ENCODE data around the gene CTDSP2. TPM values are rescaled to one million over a fixed set of nuclear protein-coding genes. Genes with fewer than 3 reads are reported as not detected.

The CTDSP2 gene
- total RNA-seq, 1 experiment from 2014 or later = 82.7 TPM

DNA sequence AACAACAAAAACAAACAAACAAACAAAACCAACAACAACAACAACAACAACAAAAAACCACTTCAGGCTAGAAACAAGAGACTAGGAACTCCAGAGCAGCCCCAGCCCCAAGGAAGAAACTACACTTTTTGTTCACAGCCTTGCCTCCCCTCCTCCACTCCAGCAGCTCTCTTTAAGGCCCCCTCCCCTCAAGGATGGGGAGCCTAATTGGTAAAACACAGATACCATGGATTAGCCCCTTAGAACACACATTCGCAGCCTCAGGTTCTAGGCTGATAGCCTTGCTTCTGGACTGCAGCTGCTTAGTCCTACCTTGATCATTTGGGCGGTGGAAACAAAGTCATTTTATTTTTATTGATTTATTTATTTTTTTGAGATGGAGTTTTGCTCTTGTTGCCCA, 16.1 kb downstream of the CTDSP2 start:
- CTCF ChIA-PET = no interaction called here
- POLR2A ChIA-PET = no interaction called here

GRCh38 chr12:57829025-57829777, 17.3 kb downstream of the CTDSP2 start:
- H3K27me3 ChIP-seq (ENCODE audit: insufficient read depth, low read length) = no peaks in the 10 kb centered on the region
- H2AFZ ChIP-seq (ENCODE audit: low read depth, low read length, poor library complexity, severe bottlenecking) = no peak overlapping the region
- H3K4me2 ChIP-seq (ENCODE audit: low read length) = no peak overlapping the region
- no peak overlapping the region for H3K27ac ChIP-seq (ENCODE audit: low read depth, low read length)
- peaks cover 28 to 38% of the 10 kb centered on the region in 2 experiments for H3K36me3 ChIP-seq (ENCODE audit: control insufficient read depth in 1 of 2, insufficient read depth in 2 of 2, low read length in 2 of 2)
- H3K9me2 ChIP-seq (ENCODE audit: insufficient read depth) = no peaks in the 10 kb centered on the region
- POLR2A ChIA-PET = no interaction called here
- DNase-seq (ENCODE audit: low read depth, low spot score) = no peak
- no TSS peak for BruUV-seq (replicated peaks)
- H3K9ac ChIP-seq (ENCODE audit: low read length) = no peak overlapping the region
- no peak for ATAC-seq
- H3K79me2 ChIP-seq (ENCODE audit: insufficient read depth, low read length) = peaks cover 36% of the 10 kb centered on the region
- RAD21 ChIA-PET (ENCODE audit: low non-redundant PET in 1 of 2, low total read pairs in 2 of 2, uncharacterized antibody in 2 of 2, unreplicated experiment in 2 of 2) = no interaction called here
- intact Hi-C loops (cut with micrococcal nuclease) = no loop called here
- H3K4me1 ChIP-seq (ENCODE audit: control insufficient read depth in 1 of 2, insufficient read depth in 2 of 2, low read length in 2 of 2) = 0 out of 4 replicates have a peak, but pooled peaks cover 0 to 4% of the 10 kb centered on the region in 2 experiments
- no peaks in the 10 kb centered on the region for H3K9me3 ChIP-seq (ENCODE audit: control insufficient read depth in 1 of 2, insufficient read depth in 1 of 2, low read depth in 1 of 2, low read length in 2 of 2)
- H4K20me1 ChIP-seq (ENCODE audit: insufficient read depth) = no peaks in the 10 kb centered on the region
- CTCF ChIA-PET = no interaction called here
- no peak overlapping the region for H3K4me3 ChIP-seq (replicated peaks in 1 of 2; ENCODE audit: low read depth in 1 of 2, low read length in 2 of 2)
- TF ChIP-seq ATF3 (IDR thresholded peaks at IDR 0.05) (no peak), EZH2 (IDR thresholded peaks at IDR 0.05) (no peak), SP1 (IDR thresholded peaks at IDR 0.05; ENCODE audit: low read depth) (no peak), ZFX (IDR thresholded peaks at IDR 0.05) (no peak), CBX3 (IDR thresholded peaks at IDR 0.05; ENCODE audit: low read depth) (no peak), CEBPB (IDR thresholded peaks at IDR 0.05; ENCODE audit: low read depth) (no peak), POLR2A (IDR thresholded peaks at IDR 0.05; ENCODE audit: borderline replicate concordance, extremely low read depth, insufficient read depth, insufficient read length) (no peak), EZH2phosphoT487 (IDR thresholded peaks at IDR 0.05; ENCODE audit: borderline replicate concordance) (no peak), POLR2AphosphoS5 (IDR thresholded peaks at IDR 0.05; ENCODE audit: low read depth, low read length) (no peak), SIN3A (IDR thresholded peaks at IDR 0.05; ENCODE audit: low read depth) (no peak), REST (IDR thresholded peaks at IDR 0.05; ENCODE audit: low read depth) (no peak), RAD21 (IDR thresholded peaks at IDR 0.05; ENCODE audit: low read depth) (no peak), SRF (IDR thresholded peaks at IDR 0.05; ENCODE audit: low read depth) (no peak), ZNF274 (IDR thresholded peaks at IDR 0.05; ENCODE audit: low read depth, low read length) (no peak)

More for the DNA sequence above, 16.1 kb downstream of the CTDSP2 start:
- TF ChIP-seq EZH2 (IDR thresholded peaks at IDR 0.05) (no peak), POLR2A (IDR thresholded peaks at IDR 0.05; ENCODE audit: borderline replicate concordance, extremely low read depth, insufficient read depth, insufficient read length) (no peak), EGR1 (IDR thresholded peaks at IDR 0.05; ENCODE audit: low read depth) (no peak), SIN3A (IDR thresholded peaks at IDR 0.05; ENCODE audit: low read depth) (no peak), FOSL1 (IDR thresholded peaks at IDR 0.05; ENCODE audit: low read depth) (no peak), CEBPB (IDR thresholded peaks at IDR 0.05; ENCODE audit: low read depth) (no peak)
- BruUV-seq (replicated peaks) = no TSS peak
- H4K20me1 ChIP-seq (ENCODE audit: insufficient read depth) = no peaks in the 10 kb centered on the region
- no peaks in the 10 kb centered on the region for H3K9me3 ChIP-seq (ENCODE audit: control insufficient read depth in 1 of 2, insufficient read depth in 1 of 2, low read depth in 1 of 2, low read length in 2 of 2)
- H3K9me2 ChIP-seq (ENCODE audit: insufficient read depth) = no peaks in the 10 kb centered on the region
- no peaks in the 10 kb centered on the region for H3K27me3 ChIP-seq (ENCODE audit: insufficient read depth, low read length)
- peaks cover 27 to 28% of the 10 kb centered on the region in 2 experiments for H3K36me3 ChIP-seq (ENCODE audit: control insufficient read depth in 1 of 2, insufficient read depth in 2 of 2, low read length in 2 of 2)
- peaks cover 44% of the 10 kb centered on the region for H3K79me2 ChIP-seq (ENCODE audit: insufficient read depth, low read length)
- 0 out of 4 replicates have a peak, but pooled peaks cover 0 to 4% of the 10 kb centered on the region in 2 experiments for H3K4me1 ChIP-seq (ENCODE audit: control insufficient read depth in 1 of 2, insufficient read depth in 2 of 2, low read length in 2 of 2)
- H3K4me2 ChIP-seq (ENCODE audit: low read length) = no peak overlapping the region
- no peak for ATAC-seq
- no peak overlapping the region for H3K27ac ChIP-seq (ENCODE audit: low read depth, low read length)
- no peak for DNase-seq (ENCODE audit: low read depth, low spot score)
- intact Hi-C loops (cut with micrococcal nuclease) = no loop called here
- no peak overlapping the region for H3K9ac ChIP-seq (ENCODE audit: low read length)
- H2AFZ ChIP-seq (ENCODE audit: low read depth, low read length, poor library complexity, severe bottlenecking) = no peak overlapping the region
- RAD21 ChIA-PET (ENCODE audit: low non-redundant PET in 1 of 2, low total read pairs in 2 of 2, uncharacterized antibody in 2 of 2, unreplicated experiment in 2 of 2) = no interaction called here
- no peak overlapping the region for H3K4me3 ChIP-seq (replicated peaks in 1 of 2; ENCODE audit: low read depth in 1 of 2, low read length in 2 of 2)

Data from HCT116 (cell line).